ENCODE measurements around the gene INPP5E.
"Not testable (repeated sequence)": the region's sequence is repeated elsewhere in the genome, so short reads cannot be mapped to it uniquely, and the experiment has no call there.

The INPP5E gene

DNA sequence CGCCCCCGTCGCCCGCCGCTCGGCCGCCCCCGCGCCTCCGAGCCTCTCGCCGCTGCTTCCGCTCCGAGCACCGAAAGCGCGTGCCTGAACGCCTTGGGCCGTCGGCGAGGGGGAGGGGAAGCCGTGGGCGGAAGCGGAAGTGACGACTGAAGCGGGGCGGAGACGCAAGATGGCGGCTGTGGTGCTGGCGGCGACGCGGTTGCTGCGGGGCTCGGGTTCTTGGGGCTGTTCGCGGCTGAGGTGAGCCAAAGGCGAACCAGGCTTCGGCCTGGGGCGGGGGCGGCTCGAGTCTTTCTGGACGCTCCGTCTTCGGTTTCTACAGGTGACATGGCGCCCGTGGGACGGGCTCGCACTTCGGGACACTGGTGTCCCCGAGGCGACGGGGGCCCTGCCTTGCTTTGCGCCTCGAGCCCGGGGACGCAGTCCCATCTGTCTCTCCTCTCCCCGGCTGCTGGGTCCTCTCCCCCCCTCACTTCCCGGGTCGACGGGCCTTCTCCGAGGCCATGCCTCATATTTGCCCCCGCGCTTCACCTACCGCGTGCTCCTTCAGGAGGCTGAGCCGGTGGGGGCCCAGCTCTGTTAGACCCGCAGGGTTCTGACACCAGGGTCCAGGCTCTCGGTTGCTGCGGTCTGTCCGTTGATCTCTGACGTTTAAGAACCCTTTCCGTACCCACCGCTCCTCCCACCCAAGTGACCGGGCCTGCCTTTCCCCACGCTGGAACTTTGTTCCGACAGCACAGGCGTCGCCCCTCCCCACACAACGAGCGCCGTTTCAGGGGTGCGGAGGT, 29.0 kb downstream of the INPP5E start, which contains the start of the genes ENTR1 and PMPCA:
ENTR1 (minus strand) TSS at position 115 of the 788 bp plus-strand sequence. CDS start 217 bp downstream, outside the sequence.
PMPCA (plus strand) TSS at position 159 of the 788 bp plus-strand sequence; CDS start at position 170, 11 bp downstream.
- Mint-ChIP-seq H3K36me3 (peaks cover 98% of the 10 kb centered on the region), H3K4me3 (peak within 1 kb of the TSS; percentile 85), H3K9me3 (no peaks in the 10 kb centered on the region), H3K27ac (peak within 1 kb of the TSS; percentile 94), H3K4me1 (peaks cover 49% of the 10 kb centered on the region)
- ATAC-seq (peak; percentile 89), DNase-seq (ENCODE audit: low spot score in 2 of 2) (peak; percentile 97 to 99)

DNA sequence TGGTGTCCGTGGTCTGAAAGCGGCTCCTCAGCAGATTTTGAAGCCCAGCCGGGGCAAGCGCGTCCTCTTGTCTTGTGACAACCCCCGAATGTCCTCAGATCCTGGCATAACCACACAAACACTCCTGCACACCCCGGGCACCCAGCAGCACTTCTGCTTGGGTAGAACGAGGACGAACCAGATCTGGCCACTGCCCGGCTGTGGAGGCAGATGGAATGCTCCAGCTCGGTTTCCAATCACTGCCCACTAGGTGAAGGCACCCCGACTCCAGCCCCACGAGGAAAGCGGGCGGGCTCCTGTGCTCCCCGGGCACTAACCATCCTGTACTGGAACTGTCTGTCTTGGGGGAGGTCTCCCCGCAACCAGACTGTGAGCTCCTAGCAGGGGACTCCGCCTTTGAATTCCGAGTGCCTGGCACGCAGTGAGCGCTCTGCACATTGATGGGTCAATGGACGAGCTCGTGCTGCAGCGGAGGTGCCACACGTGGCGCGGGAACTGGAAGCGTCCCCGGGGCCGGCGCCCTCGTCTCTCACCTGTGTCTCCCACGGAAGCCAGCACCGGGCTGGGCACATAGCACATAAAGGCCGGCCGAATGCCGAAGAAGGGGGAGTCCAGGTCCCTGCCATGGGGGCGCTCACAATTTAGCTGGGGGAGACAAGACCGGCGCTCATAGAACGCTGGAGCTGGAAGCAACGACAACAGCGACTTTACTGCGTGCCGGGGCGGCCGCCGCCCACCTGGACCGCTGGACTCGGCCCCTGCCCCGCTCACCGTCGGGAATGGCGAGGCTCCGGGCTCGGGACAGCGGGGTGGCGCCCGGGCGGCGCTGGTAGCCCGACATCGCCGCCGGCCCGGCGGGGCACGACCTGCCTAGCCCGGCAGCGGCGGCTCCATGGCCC, 29.8 kb downstream of the INPP5E start:
- Mint-ChIP-seq H3K4me1 (peaks cover 56% of the 10 kb centered on the region), H3K4me3 (peak overlapping the region; percentile 85), H3K9me3 (no peaks in the 10 kb centered on the region), H3K27ac (peak overlapping the region; percentile 94), H3K36me3 (peaks cover 99% of the 10 kb centered on the region)
- DNase-seq (ENCODE audit: low spot score in 2 of 2) (peak; percentile 26 to 66), ATAC-seq (peak; percentile 55)

DNA sequence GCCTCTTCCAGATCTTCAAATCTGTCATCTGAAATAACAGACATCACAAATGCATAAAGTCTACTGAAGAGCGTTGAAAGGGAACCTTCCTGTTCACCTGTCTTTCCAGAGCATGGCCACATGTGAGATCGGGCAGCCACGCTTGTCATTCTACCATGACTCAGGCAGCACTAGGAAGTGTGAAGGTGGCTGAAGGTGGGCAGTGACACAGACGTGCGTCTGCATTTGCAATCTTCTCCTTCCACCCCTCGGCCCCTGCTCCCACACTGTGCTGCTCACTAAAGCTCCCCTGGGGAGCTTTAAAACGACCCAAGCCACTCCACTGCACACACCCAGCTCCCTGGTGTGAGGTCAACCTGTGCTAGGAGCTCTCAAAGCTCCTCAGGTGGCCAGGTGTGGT, 31.7 kb downstream of the INPP5E start:
- DNase-seq (ENCODE audit: low spot score in 2 of 2) (no peak), ATAC-seq (no peak)
- H3K36me3 Mint-ChIP-seq, result peaks cover 89% of the 10 kb centered on the region
- H3K9me3 Mint-ChIP-seq, result no peaks in the 10 kb centered on the region
- H3K4me3 Mint-ChIP-seq, result peak overlapping the region; percentile 85
- H3K4me1 Mint-ChIP-seq, result peaks cover 61% of the 10 kb centered on the region
- peak overlapping the region; percentile 77 for H3K27ac Mint-ChIP-seq

DNA sequence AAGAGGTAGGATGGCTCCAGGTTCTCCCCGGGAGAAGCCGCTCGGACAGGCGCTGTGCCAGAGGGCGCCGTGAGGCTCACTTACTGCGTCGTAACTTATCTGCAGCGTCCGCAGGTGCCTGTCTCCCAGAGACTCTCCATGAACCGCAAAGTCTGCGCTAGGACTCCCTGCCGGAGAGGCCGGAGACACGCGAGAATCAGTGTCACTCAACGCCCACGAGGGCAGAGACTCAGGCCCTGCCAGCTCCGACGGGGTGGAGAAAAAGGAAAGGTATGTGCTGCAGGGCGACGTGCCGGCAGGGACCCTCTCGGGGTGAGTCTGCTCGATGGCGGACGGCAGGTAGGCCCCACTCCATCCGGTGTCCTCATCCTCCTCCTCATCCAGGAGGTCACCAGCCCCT, 32.6 kb downstream of the INPP5E start:
- H3K9me3 Mint-ChIP-seq; DNase-seq (ENCODE audit: low spot score in 2 of 2); H3K4me3 Mint-ChIP-seq; H3K27ac Mint-ChIP-seq; ATAC-seq: not testable (repeated sequence)
- peaks cover 59% of the 10 kb centered on the region for H3K4me1 Mint-ChIP-seq
- H3K36me3 Mint-ChIP-seq, result peaks cover 88% of the 10 kb centered on the region

DNA sequence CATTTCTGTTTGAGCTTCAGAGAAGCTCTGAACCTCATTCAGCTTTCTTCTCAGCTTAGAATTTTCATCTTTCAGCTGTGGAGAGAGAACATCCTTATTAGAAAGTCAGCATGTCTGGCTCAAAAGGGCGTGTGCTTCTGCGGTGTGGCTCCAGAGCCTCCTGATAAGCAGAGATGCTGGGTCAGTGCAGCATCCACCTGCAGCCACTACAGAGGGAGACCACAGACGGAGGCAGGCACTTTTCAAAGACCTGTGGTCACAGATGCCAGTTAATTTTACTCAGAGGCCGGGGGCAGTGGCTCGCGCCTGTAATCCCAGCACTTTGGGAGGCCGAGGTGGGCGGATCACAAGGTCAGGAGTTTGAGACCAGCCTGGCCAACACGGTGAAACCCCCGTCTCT, 33.7 kb downstream of the INPP5E start:
- not testable (repeated sequence) for ATAC-seq; H3K9me3 Mint-ChIP-seq; H3K4me3 Mint-ChIP-seq; DNase-seq (ENCODE audit: low spot score in 2 of 2); H3K27ac Mint-ChIP-seq
- H3K4me1 Mint-ChIP-seq, result peaks cover 59% of the 10 kb centered on the region
- H3K36me3 Mint-ChIP-seq, result peaks cover 85% of the 10 kb centered on the region

DNA sequence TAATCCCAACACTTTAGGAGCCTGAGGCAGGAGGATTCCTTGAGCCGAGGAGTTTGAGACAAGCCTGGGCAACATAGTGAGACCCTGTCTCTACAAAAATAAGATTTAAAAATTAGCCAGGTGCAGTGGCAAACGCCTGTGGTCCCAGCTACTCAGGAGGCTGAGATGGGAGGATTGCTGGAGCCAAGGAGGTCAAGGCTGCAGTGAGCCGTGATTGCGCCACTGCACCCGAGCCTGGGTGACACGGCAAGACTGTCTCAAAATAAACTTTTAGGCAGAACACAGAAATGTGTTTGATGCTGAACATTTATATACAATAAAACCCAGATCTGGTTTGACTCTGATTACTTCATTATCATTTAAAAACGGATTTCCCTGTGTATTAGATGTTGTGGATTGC, 34.2 kb downstream of the INPP5E start:
- DNase-seq (ENCODE audit: low spot score in 2 of 2) (no peak), ATAC-seq (no peak)
- no peaks in the 10 kb centered on the region for H3K9me3 Mint-ChIP-seq
- peaks cover 80% of the 10 kb centered on the region for H3K36me3 Mint-ChIP-seq
- H3K4me3 Mint-ChIP-seq, result peak overlapping the region; percentile 76
- H3K27ac Mint-ChIP-seq, result peak overlapping the region; percentile 83
- H3K4me1 Mint-ChIP-seq, result peaks cover 62% of the 10 kb centered on the region

DNA sequence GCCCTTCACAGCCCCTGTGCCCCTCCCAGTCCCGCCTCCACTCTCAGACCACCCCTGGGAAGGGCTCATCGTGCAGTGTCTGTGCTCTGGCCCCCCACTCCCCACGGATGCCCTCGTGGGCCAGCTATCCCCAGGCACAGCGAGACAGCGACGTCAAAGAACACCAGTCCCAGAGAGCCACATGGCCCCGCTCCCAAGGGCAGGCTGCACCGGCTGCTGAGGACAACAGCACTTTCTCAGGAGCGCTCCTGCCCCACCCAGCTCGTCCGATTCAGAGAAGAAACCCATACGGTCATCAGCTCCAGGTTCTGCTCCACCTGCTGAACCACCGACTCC, 34.9 kb downstream of the INPP5E start:
- peaks cover 61% of the 10 kb centered on the region for H3K4me1 Mint-ChIP-seq
- H3K9me3 Mint-ChIP-seq, result no peaks in the 10 kb centered on the region
- peak overlapping the region; percentile 76 for H3K4me3 Mint-ChIP-seq
- H3K27ac Mint-ChIP-seq, result peak overlapping the region; percentile 83
- H3K36me3 Mint-ChIP-seq, result peaks cover 73% of the 10 kb centered on the region
- DNase-seq (ENCODE audit: low spot score in 2 of 2), result no peak
- no peak for ATAC-seq

DNA sequence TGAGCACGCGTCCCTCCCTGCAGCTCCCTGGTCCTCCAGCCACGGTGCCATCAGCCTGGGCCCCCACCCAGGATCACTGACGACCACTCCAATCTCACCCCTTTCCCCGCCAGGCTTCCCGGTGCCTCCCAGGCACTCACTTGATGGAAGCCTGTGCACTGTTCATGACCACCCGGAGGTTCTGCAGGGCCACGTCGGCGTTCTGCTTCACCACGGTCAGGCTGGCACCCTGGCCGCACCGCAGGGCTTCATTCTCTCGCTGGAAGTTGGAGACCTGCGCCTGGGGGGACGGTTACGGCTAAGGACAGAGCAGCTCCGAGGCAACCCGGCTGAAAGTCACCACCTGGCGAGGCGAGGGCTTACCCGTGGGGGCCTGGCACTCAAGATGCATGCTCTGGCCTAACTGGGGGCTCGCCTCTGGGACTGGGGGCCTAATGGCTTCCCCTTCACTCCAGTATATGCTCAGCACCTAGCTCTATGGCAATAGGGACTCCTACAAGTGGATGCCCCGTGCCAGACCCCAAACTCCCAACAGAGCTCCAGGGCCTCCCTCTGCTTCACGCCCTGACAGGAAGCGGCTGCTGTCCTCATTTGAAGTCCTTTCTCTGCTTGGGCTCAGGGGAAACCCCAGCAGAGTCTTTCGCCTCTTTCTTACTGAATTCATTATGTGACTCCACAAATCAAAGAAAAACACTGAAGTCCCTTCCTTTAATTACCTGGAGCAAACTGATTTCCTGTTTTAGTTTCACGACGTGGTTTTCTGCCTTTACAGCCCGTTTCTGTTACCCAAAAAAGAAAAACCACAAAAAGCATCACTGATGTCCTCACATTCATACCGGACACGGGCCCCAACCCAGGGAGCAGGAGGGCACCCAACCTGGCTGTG, 35.5 kb downstream of the INPP5E start:
- peak overlapping the region; percentile 76 for H3K4me3 Mint-ChIP-seq
- H3K4me1 Mint-ChIP-seq, result peaks cover 58% of the 10 kb centered on the region
- H3K36me3 Mint-ChIP-seq, result peaks cover 71% of the 10 kb centered on the region
- H3K9me3 Mint-ChIP-seq, result no peaks in the 10 kb centered on the region
- peak overlapping the region; percentile 83 for H3K27ac Mint-ChIP-seq
- DNase-seq (ENCODE audit: low spot score in 2 of 2) (peak; percentile 20 to 64), ATAC-seq (peak; percentile 55)

DNA sequence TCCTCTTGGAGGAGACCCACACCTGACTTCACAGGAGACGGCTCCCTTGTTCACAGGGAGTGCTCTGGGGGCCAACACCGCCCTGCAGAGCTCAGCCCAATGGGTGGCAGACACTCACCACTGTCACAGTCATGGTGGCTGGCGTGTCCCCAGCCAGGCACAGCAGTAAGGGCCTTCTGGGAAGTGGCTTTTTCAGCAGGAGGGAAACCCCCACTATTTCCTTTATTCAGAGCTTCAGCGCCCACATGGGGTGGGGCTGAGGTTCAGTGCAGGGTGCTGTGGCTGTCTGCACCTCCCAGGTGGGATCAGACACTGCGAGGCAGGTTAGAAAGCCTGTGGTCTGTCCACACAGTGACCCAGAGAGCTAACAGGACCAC, 36.1 kb downstream of the INPP5E start:
- Mint-ChIP-seq H3K4me1 (peaks cover 58% of the 10 kb centered on the region), H3K36me3 (peaks cover 71% of the 10 kb centered on the region), H3K27ac (peak overlapping the region; percentile 83), H3K9me3 (no peaks in the 10 kb centered on the region), H3K4me3 (peak overlapping the region; percentile 76)
- ATAC-seq (peak; percentile 87), DNase-seq (ENCODE audit: low spot score in 2 of 2) (peak; percentile 59 to 78)

DNA sequence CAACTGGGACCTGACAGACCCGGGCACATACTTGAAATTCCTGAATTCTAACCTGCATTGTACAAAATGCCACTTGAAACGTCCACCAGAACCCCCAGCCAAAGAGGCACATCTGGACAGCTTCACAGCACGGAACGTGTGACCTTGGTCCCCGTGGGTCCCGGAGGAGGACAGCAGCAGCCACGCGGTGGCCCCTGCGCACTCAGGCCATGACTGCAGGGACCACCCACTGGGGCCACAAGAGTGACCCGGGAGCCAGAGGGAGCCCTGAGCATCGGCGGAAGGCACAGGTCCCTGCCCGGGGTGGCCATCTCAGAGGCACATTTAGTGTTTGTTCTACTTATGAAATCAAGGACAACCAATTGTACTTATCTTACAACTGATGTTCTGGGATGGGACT, 37.6 kb downstream of the INPP5E start:
- H3K36me3 Mint-ChIP-seq, result peaks cover 71% of the 10 kb centered on the region
- peaks cover 56% of the 10 kb centered on the region for H3K4me1 Mint-ChIP-seq
- H3K27ac Mint-ChIP-seq, result peak overlapping the region; percentile 83
- no peak overlapping the region for H3K4me3 Mint-ChIP-seq
- ATAC-seq, result no peak
- no peak for DNase-seq (ENCODE audit: low spot score in 2 of 2)
- H3K9me3 Mint-ChIP-seq, result no peaks in the 10 kb centered on the region

DNA sequence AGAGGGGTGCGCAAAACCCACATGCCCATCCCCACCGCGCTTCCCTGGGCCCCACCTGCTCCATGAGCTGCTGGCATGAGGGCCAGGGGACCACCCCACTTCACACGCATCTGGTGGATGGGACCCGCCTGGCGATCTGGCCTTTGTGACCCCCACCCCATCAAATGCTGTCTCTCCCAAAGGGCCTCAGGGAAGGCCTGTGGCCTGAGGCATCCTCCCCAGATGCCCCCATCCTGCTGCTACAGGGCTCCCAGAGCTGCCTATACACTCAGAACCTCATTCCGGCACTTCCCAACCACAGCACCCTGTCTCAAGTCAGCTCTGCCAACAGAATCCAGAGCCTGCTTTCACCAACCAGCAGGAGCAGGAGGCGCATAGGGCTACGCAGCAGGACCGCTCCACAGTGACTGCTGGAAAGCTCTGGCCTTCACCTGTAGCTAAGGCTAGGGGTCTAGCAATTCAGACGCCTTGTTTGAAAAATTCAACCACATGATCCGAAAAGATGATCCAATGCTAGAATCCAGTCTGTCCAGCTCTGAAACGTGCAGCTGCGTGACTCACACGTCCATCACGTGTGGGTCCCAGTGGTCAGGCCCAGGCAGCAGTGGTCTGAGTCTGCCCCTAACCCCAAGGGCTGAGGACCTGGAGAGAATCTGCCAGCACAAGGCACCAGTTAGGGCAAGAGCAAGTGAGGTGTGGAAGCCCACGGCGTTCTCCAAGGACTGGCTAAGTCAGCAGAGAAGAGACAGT, 38.3 kb downstream of the INPP5E start:
- ATAC-seq (no peak), DNase-seq (ENCODE audit: low spot score in 2 of 2) (no peak)
- H3K27ac Mint-ChIP-seq, result peak overlapping the region; percentile 83
- peaks cover 60% of the 10 kb centered on the region for H3K4me1 Mint-ChIP-seq
- no peaks in the 10 kb centered on the region for H3K9me3 Mint-ChIP-seq
- peaks cover 71% of the 10 kb centered on the region for H3K36me3 Mint-ChIP-seq
- H3K4me3 Mint-ChIP-seq, result peak overlapping the region; percentile 83

DNA sequence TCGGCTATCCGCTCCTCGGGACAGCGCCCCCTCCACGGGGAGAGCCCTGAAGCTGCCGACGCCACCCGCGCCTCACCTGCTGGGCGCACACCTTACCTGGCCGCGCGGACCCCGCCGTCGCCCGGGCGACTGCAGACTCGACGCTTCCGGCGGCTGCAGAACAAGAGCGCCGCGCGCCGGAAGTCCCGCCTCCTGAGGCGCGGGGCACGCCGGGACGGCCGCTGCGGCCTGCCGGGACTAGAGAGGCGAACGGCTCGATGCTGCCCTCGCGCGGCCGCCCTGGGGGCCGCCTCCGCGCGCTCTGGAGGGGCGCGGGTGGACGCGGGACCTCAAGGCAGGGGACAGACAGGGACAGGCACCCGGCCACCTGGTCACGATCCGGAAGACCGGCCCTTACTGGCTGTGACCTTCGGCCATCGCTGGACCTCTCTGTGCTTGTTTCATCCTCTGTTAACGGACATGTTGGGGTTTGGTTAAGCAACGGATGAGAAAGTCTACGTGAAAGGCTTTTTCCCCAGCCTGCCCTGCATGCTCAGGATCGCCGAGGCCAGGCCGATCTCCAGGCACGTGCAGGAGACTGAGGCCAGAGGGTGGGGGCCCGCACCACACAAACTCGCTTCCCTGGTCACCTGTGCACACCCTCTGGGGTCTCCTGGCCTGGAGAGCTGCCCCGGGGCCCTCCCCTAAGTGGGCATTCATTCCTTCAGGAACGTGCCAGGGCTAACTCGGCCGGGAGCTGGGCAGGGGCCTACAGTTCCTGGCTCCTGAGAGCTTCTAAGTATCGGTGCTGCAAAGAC, 39.4 kb downstream of the INPP5E start, which contains the start of gene SNAPC4:
SNAPC4 (minus strand) TSS at position 133 of the 797 bp plus-strand sequence. CDS start 1,742 bp downstream, outside the sequence.
- ATAC-seq, result peak; percentile 79
- peak; percentile 92 to 94 for DNase-seq (ENCODE audit: low spot score in 2 of 2)
- no peaks in the 10 kb centered on the region for H3K9me3 Mint-ChIP-seq
- H3K27ac Mint-ChIP-seq, result peak within 1 kb of the TSS; percentile 80
- peak within 1 kb of the TSS; percentile 83 for H3K4me3 Mint-ChIP-seq
- peaks cover 57% of the 10 kb centered on the region for H3K4me1 Mint-ChIP-seq
- peaks cover 71% of the 10 kb centered on the region for H3K36me3 Mint-ChIP-seq

DNA sequence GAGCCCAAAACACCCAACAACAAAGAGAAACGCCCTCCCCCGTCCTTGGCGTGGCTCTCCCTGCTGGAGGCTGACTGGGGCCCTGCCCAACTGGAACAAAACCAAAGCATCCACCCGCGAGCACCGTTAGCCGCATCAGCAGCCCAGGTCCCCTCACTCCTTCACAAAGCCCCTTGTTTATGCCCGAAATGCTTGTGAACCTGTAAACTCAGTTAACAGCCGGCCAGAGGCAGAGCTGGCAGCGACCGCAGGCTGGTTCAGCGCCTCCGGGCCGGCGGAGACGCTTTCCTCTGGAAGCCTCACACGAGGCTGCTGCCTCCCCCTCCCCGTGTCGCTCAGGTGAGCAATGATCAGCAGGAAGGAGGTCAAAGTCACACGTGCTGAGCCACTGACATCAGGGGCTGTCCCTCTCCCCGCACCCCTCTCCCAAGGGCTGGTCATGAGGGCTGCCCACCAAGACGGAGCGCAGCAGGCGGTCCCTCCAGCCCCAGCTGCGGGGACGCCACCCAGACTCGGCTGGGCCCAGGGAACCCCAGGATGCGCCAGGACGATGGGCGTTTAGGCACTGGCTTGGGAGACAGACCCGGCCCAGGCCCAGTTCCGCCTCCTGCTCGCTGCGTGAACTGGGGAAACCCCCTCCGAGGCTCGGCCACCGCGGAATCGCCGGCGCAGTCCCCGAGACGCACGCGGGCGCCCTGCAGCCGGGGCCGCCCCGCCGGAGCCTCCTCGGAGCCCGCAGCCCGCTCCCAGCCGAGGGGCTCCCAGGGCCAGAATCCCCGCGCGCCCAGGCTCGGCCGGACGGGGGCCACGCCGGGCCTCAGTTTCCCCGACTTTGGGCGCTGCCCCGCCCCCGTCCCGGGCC, 40.2 kb downstream of the INPP5E start:
- Mint-ChIP-seq H3K36me3 (peaks cover 71% of the 10 kb centered on the region), H3K4me3 (peak overlapping the region; percentile 83), H3K27ac (peak overlapping the region; percentile 80), H3K9me3 (no peaks in the 10 kb centered on the region), H3K4me1 (peaks cover 48% of the 10 kb centered on the region)
- ATAC-seq, result peak; percentile 19
- DNase-seq (ENCODE audit: low spot score in 2 of 2), result peak; percentile 24 to 69

All from stimulated activated effector memory CD8-positive, alpha-beta T cell treated with anti-CD3 and anti-CD28 coated beads, Interleukin-12 subunit alpha, Interleukin-12 subunit beta, amount 100 ng/mL, for 72 hours (primary cell).